Measurements from ENCODE around the gene TCF23. TPM values are rescaled to one million over a fixed set of nuclear protein-coding genes. Genes with fewer than 3 reads are reported as not detected.

The TCF23 gene
- total RNA-seq, 1 experiment from 2014 or later = 0.03 TPM

- intact Hi-C loops (cut with micrococcal nuclease; ENCODE audit: unreplicated experiment) (no loop called here), in situ Hi-C loops (cut with HindIII; ENCODE audit: low pct_unique_long_range_greater_than_20kb, low sequenced_read_pairs) (no loop called here)
- ChIA-PET POLR2A (no interaction called here), CTCF (no interaction called here)
- TF ChIP-seq SIN3A (IDR thresholded peaks at IDR 0.05; ENCODE audit: borderline replicate concordance, insufficient read depth, low read depth, low read length) = no peak
- TF ChIP-seq, protein P1, sequence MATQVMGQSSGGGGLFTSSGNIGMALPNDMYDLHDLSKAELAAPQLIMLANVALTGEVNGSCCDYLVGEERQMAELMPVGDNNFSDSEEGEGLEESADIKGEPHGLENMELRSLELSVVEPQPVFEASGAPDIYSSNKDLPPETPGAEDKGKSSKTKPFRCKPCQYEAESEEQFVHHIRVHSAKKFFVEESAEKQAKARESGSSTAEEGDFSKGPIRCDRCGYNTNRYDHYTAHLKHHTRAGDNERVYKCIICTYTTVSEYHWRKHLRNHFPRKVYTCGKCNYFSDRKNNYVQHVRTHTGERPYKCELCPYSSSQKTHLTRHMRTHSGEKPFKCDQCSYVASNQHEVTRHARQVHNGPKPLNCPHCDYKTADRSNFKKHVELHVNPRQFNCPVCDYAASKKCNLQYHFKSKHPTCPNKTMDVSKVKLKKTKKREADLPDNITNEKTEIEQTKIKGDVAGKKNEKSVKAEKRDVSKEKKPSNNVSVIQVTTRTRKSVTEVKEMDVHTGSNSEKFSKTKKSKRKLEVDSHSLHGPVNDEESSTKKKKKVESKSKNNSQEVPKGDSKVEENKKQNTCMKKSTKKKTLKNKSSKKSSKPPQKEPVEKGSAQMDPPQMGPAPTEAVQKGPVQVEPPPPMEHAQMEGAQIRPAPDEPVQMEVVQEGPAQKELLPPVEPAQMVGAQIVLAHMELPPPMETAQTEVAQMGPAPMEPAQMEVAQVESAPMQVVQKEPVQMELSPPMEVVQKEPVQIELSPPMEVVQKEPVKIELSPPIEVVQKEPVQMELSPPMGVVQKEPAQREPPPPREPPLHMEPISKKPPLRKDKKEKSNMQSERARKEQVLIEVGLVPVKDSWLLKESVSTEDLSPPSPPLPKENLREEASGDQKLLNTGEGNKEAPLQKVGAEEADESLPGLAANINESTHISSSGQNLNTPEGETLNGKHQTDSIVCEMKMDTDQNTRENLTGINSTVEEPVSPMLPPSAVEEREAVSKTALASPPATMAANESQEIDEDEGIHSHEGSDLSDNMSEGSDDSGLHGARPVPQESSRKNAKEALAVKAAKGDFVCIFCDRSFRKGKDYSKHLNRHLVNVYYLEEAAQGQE (IDR thresholded peaks at IDR 0.05; ENCODE audit: insufficient read depth in 1 of 2, low read depth in 2 of 2, low read length in 1 of 2) = no peak
- TF ChIP-seq, protein P2, sequence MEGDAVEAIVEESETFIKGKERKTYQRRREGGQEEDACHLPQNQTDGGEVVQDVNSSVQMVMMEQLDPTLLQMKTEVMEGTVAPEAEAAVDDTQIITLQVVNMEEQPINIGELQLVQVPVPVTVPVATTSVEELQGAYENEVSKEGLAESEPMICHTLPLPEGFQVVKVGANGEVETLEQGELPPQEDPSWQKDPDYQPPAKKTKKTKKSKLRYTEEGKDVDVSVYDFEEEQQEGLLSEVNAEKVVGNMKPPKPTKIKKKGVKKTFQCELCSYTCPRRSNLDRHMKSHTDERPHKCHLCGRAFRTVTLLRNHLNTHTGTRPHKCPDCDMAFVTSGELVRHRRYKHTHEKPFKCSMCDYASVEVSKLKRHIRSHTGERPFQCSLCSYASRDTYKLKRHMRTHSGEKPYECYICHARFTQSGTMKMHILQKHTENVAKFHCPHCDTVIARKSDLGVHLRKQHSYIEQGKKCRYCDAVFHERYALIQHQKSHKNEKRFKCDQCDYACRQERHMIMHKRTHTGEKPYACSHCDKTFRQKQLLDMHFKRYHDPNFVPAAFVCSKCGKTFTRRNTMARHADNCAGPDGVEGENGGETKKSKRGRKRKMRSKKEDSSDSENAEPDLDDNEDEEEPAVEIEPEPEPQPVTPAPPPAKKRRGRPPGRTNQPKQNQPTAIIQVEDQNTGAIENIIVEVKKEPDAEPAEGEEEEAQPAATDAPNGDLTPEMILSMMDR (IDR thresholded peaks at IDR 0.05) = no peak
- no peak for TF ChIP-seq POLR2AphosphoS5 (IDR thresholded peaks at IDR 0.05; ENCODE audit: low read depth, low read length)
- no peak for TF ChIP-seq TCF7L2 (IDR thresholded peaks at IDR 0.05; ENCODE audit: low read depth, low read length)
- H3K4me3 ChIP-seq (ENCODE audit: low read depth in 2 of 2, low read length in 2 of 2) = no peak overlapping the region
- ATAC-seq (no peak), DNase-seq (ENCODE audit: low read depth, low spot score) (no peak)
- H3K27ac ChIP-seq (ENCODE audit: low read length) = no peak overlapping the region
- BruUV-seq (replicated peaks) = no TSS peak
- H3K27me3 ChIP-seq (ENCODE audit: control insufficient read depth, insufficient read depth, low read length) = peaks cover under 1% of the 10 kb centered on the region; the same call in 1 of the 2 replicates
- no peaks in the 10 kb centered on the region for H3K9me3 ChIP-seq (ENCODE audit: control insufficient read depth, insufficient read depth, low read depth, low read length)
- H3K4me1 ChIP-seq (ENCODE audit: control insufficient read depth, insufficient read depth, low read length) = no peaks in the 10 kb centered on the region
- no peaks in the 10 kb centered on the region for H3K36me3 ChIP-seq (ENCODE audit: control insufficient read depth, insufficient read depth, low read length)
Measured at GRCh38 chr2:27184115-27184514, 35.3 kb downstream of the TCF23 start.

DNA sequence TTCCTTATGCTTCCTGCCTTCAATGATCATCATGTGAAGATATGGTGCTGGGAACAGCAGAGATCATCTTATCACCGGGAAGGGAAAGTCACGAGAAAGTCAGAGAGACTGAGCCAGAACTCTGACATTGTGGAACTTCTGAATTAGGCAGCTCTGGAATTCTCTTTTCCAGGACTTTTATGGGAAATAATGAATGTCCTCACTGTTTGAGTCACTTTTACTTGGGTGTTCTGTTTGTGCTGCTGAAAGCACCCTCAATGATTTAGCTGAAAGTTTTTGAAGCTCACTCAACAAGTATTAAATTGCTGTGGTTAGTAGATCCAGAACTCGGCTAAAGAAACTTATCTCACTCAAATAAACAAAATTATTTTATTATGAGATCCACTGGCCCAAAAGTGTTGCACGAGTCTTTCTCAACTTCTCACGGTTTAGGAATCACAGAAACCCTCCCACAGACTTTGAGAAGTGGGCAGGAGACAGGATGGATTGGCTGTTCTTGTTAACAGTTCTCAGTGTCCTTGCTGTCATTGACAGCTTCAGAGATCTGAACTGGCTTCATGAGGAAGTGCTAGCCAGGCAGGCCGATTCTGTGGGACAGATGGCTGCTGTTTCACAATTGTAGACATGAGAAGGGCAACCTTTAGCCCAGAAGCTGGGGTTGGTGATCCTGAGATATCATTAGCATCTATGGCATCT is 36.7 kb downstream of the TCF23 start:
- in situ Hi-C loops (cut with HindIII; ENCODE audit: low pct_unique_long_range_greater_than_20kb, low sequenced_read_pairs) (no loop called here), intact Hi-C loops (cut with micrococcal nuclease; ENCODE audit: unreplicated experiment) (no loop called here)
- H3K9me3 ChIP-seq (ENCODE audit: control insufficient read depth, insufficient read depth, low read depth, low read length) = no peaks in the 10 kb centered on the region
- ATAC-seq = no peak
- H3K36me3 ChIP-seq (ENCODE audit: control insufficient read depth, insufficient read depth, low read length) = no peaks in the 10 kb centered on the region
- H3K27me3 ChIP-seq (ENCODE audit: control insufficient read depth, insufficient read depth, low read length) = no peaks in the 10 kb centered on the region
- ChIA-PET CTCF (no interaction called here), POLR2A (no interaction called here)
- no peak for TF ChIP-seq POLR2AphosphoS5 (IDR thresholded peaks at IDR 0.05; ENCODE audit: low read depth, low read length)
- no peak for TF ChIP-seq SIN3A (IDR thresholded peaks at IDR 0.05; ENCODE audit: borderline replicate concordance, insufficient read depth, low read depth, low read length)
- TF ChIP-seq TCF7L2 (IDR thresholded peaks at IDR 0.05; ENCODE audit: low read depth, low read length) = no peak
- TF ChIP-seq, protein P2 (IDR thresholded peaks at IDR 0.05) = no peak
- TF ChIP-seq, protein P1 (IDR thresholded peaks at IDR 0.05; ENCODE audit: insufficient read depth in 1 of 2, low read depth in 2 of 2, low read length in 1 of 2) = no peak
- DNase-seq (ENCODE audit: low read depth, low spot score) = no peak
- no TSS peak for BruUV-seq (replicated peaks)
- no peak overlapping the region for H3K27ac ChIP-seq (ENCODE audit: low read length)
- no peak overlapping the region for H3K4me3 ChIP-seq (ENCODE audit: low read depth in 2 of 2, low read length in 2 of 2)
- H3K4me1 ChIP-seq (ENCODE audit: control insufficient read depth, insufficient read depth, low read length) = no peaks in the 10 kb centered on the region
